ENCODE data around the gene MOB3C.
"Not testable (repeated sequence)": the region's sequence is repeated elsewhere in the genome, so short reads cannot be mapped to it uniquely, and the experiment has no call there.

Gene MOB3C

DNA sequence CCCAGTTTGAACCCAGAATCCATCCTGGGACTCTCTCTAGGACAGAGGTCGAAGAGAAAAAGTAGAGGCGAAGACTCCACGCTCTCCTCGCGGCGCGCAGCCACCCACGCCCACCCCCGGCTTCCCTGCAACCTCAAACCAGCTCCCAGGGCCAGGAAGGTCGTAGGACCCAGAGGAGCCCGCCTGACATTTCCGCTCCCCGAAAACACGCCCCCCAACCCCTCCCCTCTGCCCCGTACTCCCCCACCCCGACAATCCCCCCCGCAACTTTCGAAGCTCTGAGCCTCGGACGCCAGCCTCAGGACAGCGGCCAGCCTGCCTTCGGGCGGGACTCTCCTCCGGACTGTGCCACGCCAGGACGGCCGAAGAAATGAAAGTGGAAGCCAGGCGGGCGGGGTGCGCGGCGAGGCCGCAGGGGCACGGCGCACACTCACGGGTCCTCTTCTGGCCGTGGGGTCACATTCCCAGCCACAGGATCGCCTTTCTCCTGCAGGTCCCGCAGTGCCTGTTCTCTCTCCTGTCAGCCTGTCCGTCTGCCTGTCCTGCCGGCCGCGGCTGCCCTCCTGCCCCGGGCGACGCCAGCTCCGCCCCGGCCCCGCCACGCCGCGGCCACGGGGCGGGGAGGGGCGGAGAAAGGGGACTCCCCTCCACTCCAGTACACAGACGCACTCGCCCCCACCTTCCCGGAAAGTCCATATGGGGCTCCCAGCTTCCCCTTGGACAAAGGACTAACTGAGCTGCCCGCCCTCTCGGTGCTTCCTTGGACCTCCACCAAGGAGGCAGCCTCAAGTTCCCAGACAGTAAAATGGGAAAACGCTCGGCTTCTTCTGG lies at the start of gene MOB3C:
MOB3C (minus strand) TSS at position 535 of the 831 bp plus-strand sequence. CDS start 3,490 bp downstream, outside the sequence.
- ATAC-seq (peak; percentile 65), DNase-seq (peak; percentile 72)

DNA sequence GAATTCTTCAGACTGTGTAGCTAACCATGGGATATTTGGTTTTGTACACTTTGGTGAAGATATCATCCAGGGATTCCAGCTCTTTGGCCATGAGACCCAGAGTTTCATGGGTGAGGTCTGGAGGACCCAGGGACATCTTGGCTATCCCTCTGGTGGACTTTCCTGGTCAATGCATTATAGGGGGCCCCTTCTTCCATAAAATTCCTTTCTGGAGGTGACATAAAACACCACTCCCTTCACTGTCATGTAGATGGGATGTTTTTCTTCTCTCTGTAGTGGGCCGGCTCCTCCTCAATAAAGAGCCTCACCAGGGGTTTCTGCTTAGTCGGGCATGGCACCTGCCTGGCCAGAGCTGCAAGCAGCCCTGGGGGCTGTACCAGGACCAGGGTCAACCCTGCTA lies 49.4 kb upstream of the MOB3C start:
- ATAC-seq (no peak), DNase-seq (no peak)

DNA sequence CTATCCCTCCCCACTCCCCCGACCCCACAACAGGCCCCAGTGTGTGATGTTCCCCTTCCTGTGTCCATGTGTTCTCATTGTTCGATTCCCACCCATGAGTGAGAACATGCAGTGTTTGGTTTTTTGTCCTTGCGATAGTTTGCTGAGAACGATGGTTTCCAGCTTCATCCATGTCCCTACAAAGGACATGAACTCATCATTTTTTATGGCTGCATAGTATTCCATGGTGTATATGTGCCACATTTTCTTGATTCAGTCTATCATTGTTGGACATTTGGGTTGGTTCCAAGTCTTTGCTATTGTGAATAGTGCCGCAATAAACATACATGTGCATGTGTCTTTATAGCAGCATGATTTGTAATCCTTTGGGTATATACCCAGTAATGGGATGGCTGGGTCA lies 46.3 kb upstream of the MOB3C start:
- DNase-seq, ATAC-seq: not testable (repeated sequence)

DNA sequence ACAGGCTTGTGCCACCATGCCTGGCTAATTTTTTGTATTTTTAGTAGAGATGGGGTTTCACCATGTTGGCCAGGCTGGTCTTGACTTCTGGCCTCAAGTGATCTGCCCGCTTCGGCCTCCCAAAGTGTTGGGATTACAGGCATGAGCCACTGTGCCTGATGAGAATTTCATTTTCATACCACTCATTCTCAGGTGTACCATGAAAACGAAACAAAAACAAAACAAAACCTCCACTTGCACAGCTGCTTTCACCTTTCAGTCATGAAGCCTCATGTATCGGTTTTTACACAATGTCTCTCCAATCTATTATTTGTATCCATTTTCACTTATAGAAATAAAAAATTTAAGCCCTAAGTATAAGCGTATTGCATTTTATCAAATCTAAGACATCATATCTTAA lies 43.5 kb upstream of the MOB3C start:
- not testable (repeated sequence) for ATAC-seq, DNase-seq

DNA sequence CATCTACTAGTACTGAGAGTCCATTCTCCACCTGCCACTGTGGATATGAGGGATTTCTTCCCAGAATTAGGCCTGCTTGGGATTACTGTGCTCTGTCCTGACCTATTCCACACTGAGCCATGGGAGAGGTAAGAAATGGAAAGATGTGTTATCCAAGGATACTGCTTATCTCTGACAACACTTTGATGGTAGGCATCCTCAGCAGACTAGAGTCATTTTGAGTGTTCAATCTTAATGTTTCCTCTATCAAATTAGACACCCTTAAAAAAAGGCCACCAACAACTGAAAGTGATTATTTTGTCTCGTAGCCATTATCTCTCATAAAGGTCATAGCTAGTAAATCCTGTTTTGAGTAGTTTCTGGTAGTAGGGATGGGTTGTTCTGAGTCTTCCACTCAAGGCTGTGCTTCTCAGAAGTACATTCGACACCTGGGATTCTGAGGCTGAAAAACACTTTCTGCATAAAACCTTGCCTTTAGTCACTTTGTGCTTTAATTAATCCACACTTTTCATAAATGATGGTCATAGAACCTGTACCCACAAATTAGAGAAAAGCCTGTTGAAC lies 42.8 kb upstream of the MOB3C start:
- ATAC-seq (no peak), DNase-seq (no peak)

DNA sequence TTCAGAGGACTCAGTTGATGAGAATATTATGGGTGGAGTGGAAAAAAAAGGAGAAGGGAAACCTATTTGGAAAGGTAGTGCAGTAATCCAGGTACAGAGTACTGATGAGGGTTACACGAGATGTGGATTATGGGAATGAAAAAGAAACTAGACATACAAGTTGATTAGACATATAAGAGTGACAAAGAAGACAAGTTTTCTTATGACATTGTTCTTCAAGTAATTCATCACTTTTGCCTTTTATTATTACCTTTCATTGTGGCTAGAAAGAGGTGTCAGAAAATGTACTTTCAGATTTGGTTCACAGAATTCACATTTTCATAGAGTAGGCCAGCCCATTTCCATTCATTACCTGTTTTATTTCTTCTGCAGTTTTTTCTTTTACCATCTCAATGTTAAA lies 41.2 kb upstream of the MOB3C start:
- ATAC-seq (no peak), DNase-seq (no peak)

DNA sequence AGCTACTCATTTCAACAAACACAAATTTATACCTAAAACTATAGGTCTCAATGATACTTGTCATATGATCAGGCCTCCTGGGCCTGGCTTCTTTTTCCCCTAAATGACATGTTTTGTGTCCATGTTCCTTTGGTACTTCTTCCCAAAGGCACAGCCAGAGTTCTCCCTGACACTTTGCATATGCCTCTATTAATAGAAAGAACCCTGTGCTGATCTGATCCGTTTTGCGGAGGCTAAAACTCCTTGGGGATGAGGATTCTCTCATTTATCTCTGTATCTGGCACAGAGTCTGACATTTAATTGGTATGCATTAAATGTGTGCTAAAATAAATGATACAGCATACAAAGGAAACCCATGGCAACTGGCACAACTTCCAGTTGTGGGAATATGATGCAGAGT lies 40.0 kb upstream of the MOB3C start:
- DNase-seq (no peak), ATAC-seq (no peak)

DNA sequence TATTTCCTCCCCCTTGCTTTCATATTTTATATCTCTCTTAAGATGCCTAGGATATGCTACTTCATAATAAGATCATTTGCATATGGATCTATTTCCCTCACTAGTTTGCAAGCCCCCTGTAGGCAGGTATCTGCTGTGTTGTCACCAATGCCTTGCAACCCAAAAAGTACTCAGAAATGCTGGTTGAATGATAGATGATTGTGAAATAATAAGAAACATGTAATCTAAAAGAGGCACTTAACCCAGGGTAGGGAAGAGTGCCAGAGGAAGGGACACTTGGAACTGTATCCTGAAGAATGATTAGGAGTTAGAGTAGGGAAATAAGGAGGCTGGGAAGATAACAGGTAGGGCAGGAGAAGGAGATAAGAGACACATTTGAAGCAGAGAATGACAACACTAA lies 39.2 kb upstream of the MOB3C start:
- ATAC-seq (no peak), DNase-seq (no peak)

DNA sequence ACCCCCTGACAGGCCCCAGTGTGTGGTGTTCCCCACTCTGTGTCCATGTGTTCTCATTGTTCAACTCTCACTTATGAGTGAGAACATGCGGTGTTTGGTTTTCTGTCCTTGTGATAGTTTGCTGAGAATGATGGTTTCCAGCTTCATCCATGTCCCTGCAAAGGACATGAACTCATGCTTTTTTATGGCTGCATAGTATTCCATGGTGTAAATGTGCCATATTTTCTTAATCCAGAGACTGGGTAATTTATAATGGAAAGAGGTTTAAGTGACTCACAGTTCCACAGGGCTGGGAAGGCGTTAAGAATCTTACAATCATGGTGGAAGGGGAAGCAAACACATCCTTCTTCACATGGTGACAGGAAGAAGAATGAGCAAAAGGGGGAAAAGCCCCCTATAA lies 38.1 kb upstream of the MOB3C start:
- not testable (repeated sequence) for DNase-seq, ATAC-seq

DNA sequence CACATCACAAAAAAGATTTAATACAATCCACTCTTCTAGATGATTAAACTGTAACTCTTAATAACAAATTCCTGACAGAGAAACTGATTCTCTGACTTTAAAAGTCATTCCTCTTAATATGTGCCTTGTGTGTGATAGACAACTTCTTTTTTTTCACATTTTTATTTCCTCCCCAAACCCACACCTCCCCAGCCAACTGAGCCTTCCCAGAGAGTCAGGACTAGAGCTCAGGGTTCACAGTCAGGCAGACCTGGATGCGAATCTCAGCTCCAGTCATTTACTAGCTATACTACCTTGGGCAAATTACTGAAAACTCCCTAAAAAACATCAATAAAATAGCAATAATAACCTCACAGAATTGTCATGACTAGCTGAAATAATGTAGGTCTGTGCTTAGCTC lies 37.4 kb upstream of the MOB3C start:
- ATAC-seq (no peak), DNase-seq (no peak)

DNA sequence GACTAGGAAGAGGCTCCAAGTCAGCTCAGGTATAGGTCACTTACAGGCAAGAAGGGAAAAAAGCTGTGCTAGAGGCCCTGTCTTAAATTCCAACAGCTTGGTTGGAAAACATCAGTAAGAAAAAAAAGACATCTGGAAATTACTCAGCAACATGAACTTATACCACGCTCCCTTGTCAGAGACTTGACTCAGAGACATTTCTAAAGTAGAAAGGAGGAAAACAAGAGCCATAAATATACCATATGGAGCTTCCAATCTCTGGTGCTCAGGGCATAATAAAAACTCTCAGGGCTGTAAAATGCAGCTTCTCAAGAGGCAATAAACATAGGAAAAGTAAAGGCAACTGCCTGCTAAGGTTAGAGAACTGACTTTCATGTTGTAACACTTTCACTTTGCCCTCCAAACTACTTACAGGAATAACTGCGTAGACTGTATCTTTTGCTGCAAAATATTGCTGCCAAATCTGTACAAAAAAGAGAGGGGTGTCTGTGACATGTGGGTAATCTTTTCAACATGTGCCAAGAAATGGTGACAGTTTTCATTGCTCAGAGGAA lies 36.9 kb upstream of the MOB3C start:
- ATAC-seq: peak; percentile 66

DNA sequence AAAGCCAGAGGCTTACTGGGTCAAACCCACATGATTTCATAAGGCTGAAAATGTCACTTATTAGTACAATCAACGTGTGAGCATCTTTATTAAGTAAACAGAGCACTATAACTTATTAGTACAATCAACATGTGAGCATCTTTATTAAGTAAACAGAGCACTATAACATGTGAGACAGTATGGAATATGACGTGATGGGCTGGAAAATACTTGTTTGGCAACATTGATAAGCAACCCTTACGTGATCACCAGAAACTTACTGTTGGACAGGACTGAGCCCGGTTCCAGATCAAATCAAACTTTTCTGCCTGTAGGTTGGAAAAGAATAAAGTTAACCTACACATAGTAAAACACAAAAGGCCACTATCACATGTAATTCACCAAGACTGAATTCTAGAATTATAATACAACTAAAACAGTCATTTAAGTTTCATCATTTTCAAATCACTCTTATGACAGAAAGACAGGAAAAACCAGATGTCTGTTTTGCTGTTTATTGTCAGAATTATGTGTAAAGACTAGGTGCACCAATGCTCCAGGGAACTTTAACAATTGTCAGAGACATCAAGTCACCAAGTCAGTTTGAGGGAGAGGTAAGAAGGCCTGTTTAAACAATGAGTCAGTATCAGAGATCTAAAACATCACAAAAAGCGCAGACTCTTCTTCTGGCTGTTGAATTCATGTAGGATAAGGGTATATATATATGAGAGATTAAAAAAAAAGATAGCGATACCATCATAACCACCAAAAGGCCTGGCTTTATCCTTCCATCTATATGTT lies 35.9 kb upstream of the MOB3C start:
- DNase-seq (no peak), ATAC-seq (no peak)

More for the DNA sequence above, 36.9 kb upstream of the MOB3C start:
- DNase-seq: no peak

DNA sequence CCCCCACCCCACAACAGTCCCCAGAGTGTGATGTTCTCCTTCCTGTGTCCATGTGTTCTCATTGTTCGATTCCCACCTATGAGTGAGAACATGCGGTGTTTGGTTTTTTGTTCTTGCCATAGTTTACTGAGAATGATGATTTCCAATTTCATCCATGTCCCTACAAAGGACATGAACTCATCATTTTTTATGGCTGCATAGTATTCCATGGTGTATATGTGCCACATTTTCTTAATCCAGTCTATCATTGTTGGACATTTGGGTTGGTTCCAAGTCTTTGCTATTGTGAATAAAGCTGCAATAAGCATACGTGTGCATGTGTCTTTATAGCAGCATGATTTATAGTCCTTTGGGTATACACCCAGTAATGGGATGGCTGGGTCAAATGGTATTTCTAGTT lies 34.5 kb upstream of the MOB3C start:
- DNase-seq, ATAC-seq: not testable (repeated sequence)

DNA sequence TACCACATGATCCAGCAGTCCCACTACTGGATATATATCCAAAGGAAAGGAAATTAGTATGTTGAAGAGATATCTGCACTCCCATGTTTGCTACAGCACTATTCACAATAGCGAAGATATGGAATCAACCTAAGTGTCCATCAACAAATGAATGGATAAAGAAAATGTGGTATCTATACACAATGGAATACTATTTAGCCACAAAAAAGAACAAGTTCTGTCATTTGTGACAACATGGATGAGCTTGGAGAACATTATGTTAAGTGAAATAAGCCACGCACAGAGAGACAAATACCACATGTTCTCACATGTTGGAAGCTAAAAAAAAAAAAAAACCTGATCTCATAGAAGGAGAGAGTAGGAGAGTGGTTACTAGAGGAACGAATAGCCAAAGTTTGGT lies 33.9 kb upstream of the MOB3C start:
- DNase-seq: no peak
- ATAC-seq: no peak

DNA sequence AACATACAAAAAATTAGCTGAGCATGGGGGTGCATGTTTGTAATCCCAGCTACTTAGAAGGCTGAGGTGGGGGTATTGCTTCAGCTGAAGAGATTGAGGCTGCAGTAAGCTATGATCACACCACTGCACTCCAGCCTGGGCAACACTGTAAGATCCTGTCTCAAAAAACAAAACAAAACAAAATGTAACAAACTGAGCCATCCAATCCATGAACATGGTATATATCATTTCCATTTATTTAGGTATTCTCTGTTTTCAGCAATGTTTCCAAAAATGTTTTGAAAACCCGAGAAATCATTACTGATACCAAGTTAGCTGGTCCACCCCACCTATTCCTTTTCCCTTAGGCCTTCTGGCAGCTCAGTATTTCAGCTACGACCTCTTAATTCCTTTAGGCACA lies 33.2 kb upstream of the MOB3C start:
- DNase-seq: no peak
- no peak for ATAC-seq

DNA sequence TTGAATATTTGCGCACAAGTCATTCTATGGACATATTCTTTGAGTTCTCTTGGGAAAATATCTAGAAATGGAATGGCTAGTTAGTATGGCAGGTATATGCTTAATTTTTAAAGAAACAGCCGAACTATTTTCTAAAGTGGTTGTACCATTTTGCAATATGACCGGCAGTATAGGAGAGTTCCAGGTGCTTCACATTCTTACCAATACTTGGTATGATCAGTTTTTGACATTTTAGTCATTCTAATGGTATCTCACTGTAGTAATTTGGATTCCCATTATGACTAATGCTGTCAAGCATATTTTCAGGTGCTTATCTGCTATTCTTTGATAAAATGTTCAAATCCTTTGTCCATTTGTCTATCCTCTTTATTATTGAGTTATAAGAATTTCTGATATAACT lies 31.0 kb upstream of the MOB3C start:
- ATAC-seq: no peak
- DNase-seq: no peak

DNA sequence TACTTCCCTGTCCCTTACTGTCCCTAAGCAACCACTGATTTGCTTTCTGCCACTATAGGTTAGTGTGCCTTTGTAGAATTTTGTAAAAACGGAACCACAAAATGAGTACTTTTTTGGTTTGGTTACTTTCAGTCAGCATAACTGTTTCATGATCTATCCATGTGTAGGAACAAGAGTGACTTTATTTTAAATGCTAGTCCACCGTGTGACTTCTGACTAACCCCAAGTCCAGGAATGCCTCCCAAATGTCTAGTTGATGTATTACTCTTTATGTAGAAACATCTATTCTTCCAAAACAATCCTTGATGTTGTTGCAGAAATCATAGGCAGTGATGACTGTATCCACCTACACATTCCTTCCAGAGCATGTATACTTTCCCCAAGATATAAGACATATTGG lies 30.2 kb upstream of the MOB3C start:
- peak; percentile 43 for ATAC-seq
- DNase-seq: no peak

DNA sequence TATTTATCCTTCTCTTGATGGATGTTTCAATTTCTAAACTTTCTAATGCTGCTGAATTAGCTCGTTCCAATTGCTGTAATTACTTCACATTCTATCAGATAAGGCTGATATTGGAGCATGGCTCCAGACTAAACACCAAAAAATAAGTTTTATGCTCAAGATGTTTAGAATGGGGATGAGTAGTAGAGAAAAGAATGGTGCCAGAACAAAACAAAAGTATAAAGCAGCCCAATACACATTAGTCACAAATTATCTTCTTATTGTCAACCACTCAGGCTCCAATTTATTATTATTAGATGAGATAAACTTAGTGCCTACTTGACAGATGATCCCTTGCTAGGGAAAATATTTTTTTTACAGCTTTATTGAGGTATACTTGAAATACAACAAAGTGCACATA lies 29.7 kb upstream of the MOB3C start:
- no peak for ATAC-seq
- DNase-seq: no peak

DNA sequence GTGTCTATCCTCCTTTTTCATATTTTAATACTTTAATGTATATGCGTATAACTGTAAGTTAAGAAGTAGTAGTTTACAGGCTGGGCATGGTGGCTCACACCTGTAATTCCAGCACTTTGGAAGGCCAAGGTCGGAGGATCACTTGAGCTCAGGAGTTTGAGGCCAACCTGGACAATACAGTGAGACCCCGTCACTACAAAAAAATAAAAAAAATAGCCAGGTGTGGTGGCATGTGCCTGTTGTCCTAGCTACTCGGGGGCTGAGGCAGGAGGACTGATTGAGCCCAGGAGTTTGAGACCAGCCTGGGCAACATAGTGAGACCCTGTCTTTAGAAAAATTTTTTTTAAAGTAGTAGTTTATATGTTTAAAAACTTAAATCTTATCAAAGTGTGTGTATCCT lies 29.2 kb upstream of the MOB3C start:
- DNase-seq: no peak
- no peak for ATAC-seq

DNA sequence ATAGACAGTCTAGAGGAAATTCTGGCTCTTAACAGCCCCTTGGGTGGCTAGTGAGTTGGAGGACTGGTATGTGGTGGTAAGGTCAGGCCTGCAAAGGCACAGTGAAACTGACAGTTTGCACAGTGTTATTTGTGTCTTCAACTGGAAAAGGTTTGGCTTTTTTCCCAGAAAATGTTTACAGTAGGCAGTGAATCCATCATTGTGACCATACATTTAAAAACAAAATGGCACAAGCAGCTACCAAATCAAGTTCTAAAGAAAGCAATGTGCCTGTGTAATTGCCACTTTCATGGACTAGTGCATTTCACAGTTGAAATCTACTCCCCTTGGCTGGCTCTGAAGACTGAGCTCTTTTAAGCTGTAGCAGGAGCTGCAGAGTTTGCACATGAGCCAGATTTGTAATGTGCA lies 26.8 kb upstream of the MOB3C start:
- DNase-seq (no peak), ATAC-seq (no peak)

DNA sequence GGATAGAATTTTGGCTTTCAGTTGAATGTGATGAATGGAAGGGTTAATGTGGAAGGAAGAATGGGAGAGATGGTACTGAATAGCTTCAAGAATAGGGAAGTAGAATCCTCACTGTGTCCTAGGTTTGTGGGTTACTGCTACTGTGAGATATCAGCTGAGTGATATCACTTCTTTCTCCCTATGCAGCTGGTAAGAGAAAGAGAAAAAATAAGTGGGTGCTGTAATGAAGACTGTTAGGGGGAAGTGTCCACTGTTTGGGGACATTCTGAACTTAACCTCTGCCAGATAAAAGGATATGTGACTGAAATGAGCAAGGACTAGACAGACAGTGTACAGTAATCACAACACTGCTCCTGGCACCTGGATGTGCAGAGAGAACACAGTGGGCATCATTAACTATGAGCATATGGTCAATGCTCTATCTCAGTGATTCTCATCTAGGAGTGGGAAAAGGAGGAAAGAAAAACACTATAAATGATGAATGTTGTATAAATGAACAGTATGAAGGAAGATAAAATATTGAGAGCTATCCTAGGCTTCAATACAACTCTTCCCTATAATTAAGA lies 25.6 kb upstream of the MOB3C start:
- DNase-seq (no peak), ATAC-seq (no peak)

DNA sequence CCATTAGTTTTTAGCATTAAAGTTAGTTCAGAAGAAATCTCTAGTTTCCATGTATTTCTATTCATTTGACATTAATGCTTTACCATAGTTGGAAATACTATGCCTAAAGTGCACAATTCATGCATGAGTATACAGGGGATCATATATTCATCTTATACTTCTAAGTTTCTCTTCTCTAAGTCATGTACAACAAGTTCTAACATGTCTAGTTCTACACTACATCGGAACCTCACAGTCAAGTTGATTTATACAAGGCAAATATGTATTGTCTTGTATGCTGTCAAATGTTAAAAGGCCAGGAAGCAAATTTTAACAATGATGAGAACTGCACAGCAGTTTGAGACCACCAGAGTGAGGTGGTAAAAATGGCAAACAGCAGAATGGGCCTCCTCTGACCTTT lies 22.9 kb upstream of the MOB3C start:
- DNase-seq (no peak), ATAC-seq (no peak)

DNA sequence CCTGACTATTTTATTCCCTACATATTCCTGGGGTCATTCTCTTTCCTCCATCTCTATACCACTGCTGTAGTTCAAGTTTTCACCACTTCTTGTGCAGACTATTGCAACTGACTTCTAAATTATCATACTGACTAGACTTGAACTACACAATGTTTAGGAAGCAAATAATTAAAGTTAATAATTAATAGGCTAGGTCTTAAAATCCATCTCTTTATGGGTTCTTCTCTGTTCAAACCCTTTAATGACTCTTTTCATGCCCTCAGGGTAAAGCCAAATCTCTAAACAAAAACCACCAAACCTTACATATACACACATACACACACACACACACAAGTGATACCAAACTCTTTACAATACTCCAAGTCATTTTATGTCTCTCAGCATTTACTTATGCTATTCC lies 22.3 kb upstream of the MOB3C start:
- no peak for ATAC-seq
- DNase-seq: no peak

Measured in stimulated activated naive CD8-positive, alpha-beta T cell treated with anti-CD3 and anti-CD28 coated beads, Interleukin-15, Interleukin-2, amounts not matched to agents 100 U/mL and 50 U/mL, for 24 hours (primary cell).